K562 (cell line): ENCODE results near the gene LBR. TPM values are rescaled to one million over a fixed set of nuclear protein-coding genes. Genes with fewer than 3 reads are reported as not detected.

Experiments
- COPS2 ChIP-seq: fragments of 450-650 bp; conservative IDR thresholded peaks from 2 replicates; pipeline ENCODE4 v1.6.1; 2016; ENCODE audit warnings: mild to moderate bottlenecking, moderate library complexity
- CXXC5 ChIP-seq: fragments of 250-450 bp; sonication (Bioruptor Pico); IDR thresholded peaks from 2 replicates; pipeline ENCODE4 v1.8.0; 2022; ENCODE audit warnings: inconsistent platforms, mild to moderate bottlenecking, moderate library complexity
- DMBX1 ChIP-seq: fragments of 250-450 bp; sonication (Bioruptor Pico); IDR thresholded peaks from 2 replicates; pipeline ENCODE4 v1.8.0; 2022; ENCODE audit warnings: inconsistent platforms, mild to moderate bottlenecking, moderate library complexity, borderline replicate concordance
- ILK ChIP-seq: fragments of 450-650 bp; IDR thresholded peaks from 2 replicates; pipeline ENCODE4 v1.6.1; 2016; ENCODE audit warnings: missing genetic modification characterization, low read depth, mild to moderate bottlenecking, missing compliant biosample characterization, moderate library complexity, borderline replicate concordance
- MLX ChIP-seq, 2 experiments: fragments of 450-650 bp in 1 of 2; sonication (generic) in 1 of 2; formaldehyde crosslinking; conservative IDR thresholded peaks; 2 replicates each; pipeline versions ENCODE4 v1.4.0 to v1.8.1; 2020 to 2022; ENCODE audit warnings: mild to moderate bottlenecking in 1 of 2, missing genetic modification reagents in 1 of 2
- NONO ChIP-seq, 2 experiments: fragments of 200-400 bp in 1 of 2; fragments of 450-650 bp in 1 of 2; formaldehyde crosslinking in 1 of 2; IDR thresholded peaks; 2 replicates each; pipeline ENCODE4 v1.6.1; 2017; ENCODE audit warnings: low read depth in 2 of 2, mild to moderate bottlenecking in 2 of 2, moderate library complexity in 2 of 2, low read length in 1 of 2
- NR0B1 ChIP-seq: fragments of 450-650 bp; IDR thresholded peaks from one replicate; pipeline ENCODE4 v1.6.1; 2018; ENCODE audit warnings: mild to moderate bottlenecking, moderate library complexity; ENCODE audit not compliant: partially characterized antibody
- NUFIP1 ChIP-seq: fragments of 450-650 bp; IDR thresholded peaks from 2 replicates; pipeline ENCODE4 v1.6.1; 2018; ENCODE audit not compliant: partially characterized antibody
- SREBF1 ChIP-seq: fragments of 150-350 bp; IDR thresholded peaks from 2 replicates; pipeline ENCODE4 v1.6.1; 2014; ENCODE audit warnings: antibody characterized with exemption, low read depth, low read length, borderline replicate concordance
- TRIM24 ChIP-seq, 2 experiments: fragments of 450-650 bp; IDR thresholded peaks; 2 replicates each; pipeline ENCODE4 v1.6.1; 2016
- UBTF ChIP-seq, 2 experiments: IDR thresholded peaks; 2 replicates each; pipeline ENCODE4 v1.6.1; 2012; ENCODE audit warnings: improper control_type of control experiment in 2 of 2, low read depth in 2 of 2, low read length in 2 of 2, borderline replicate concordance in 1 of 2
- ZBTB8A ChIP-seq: fragments of 450-650 bp; IDR thresholded peaks from 2 replicates; pipeline ENCODE4 v1.6.1; 2018; ENCODE audit warnings: mild to moderate bottlenecking, moderate library complexity; ENCODE audit not compliant: partially characterized antibody
- ZC3H4 ChIP-seq: sonication (generic); formaldehyde crosslinking; IDR thresholded peaks from 2 replicates; pipeline ENCODE4 v1.9.0; 2021; ENCODE audit warnings: missing genetic modification reagents, borderline replicate concordance
- ZNF174 ChIP-seq: fragments of 250-450 bp; sonication (Bioruptor Pico); IDR thresholded peaks from 2 replicates; pipeline ENCODE4 v1.4.0; 2020; ENCODE audit warnings: mild to moderate bottlenecking
- ZNF23 ChIP-seq: fragments of 250-450 bp; sonication (Bioruptor Pico); IDR thresholded peaks from 2 replicates; pipeline ENCODE4 v1.4.0; 2020; ENCODE audit warnings: mild to moderate bottlenecking
- ZNF3 ChIP-seq: fragments of 250-450 bp; sonication (Bioruptor Pico); IDR thresholded peaks from 2 replicates; pipeline ENCODE4 v1.5.0; 2021; ENCODE audit warnings: mild to moderate bottlenecking, moderate library complexity
- ZNF561 ChIP-seq: fragments of 450-650 bp; formaldehyde crosslinking; conservative IDR thresholded peaks from 2 replicates; pipeline ENCODE4 v1.4.0; 2020; ENCODE audit warnings: mild to moderate bottlenecking, moderate library complexity
- ZNF592 ChIP-seq: fragments of 450-650 bp; IDR thresholded peaks from 2 replicates; pipeline ENCODE4 v1.6.1; 2017; ENCODE audit warnings: antibody characterized with exemption, mild to moderate bottlenecking
- polyA plus RNA-seq, 8 experiments: library from polyadenylated mRNA; depleted of rRNA in 4 of 8; stranded (reverse) in 5 of 8; unstranded in 3 of 8; fragments of >200 nt; fragmentation: Nextera tagmentation in 2 of 8; fragmentation: Illumina TruSeq in 1 of 8; extraction: Ambion mirVana in 2 of 8; extraction: Trizol in 1 of 8; gene quantifications; 2 replicates each; pipeline versions ENCODE4 v1.2.1 to v1.2.3, GENCODE V29; 2011 to 2014; ENCODE audit warnings: inconsistent platforms in 1 of 8, missing spikeins in 1 of 8
- total RNA-seq, 7 experiments: library from RNA; depleted of rRNA in 6 of 7; stranded (reverse); fragments of >200 nt in 6 of 7; fragmentation: Illumina TruSeq in 2 of 7; extraction: Trizol in 2 of 7; gene quantifications; 2 replicates each; pipeline versions ENCODE4 v1.2.1 to v1.2.3, GENCODE V29; 2011 to 2021; ENCODE audit warnings: low replicate concordance in 1 of 7

LBR gene
- total and polyA plus RNA-seq, 9 of the 15 experiments (the other 6 are each of a cell fraction or from before 2014, with no cell fraction given): 102 to 229 (median 197) TPM

GRCh38 chr1:225428068-225428880 lies 436 bp upstream of the LBR start (continued):
- TF ChIP-seq ZC3H4 (CRISPR knock-in tag): 0 out of 2 replicates have a peak, but pooled peaks have one; percentile 6
- TF ChIP-seq SREBF1: 0 out of 2 replicates have a peak, but pooled peaks have one; percentile 72
- no peak for TF ChIP-seq ZNF174 (CRISPR knock-in tag)
- TF ChIP-seq ZNF592: peak; percentile 75; the same call in 1 of the 2 replicates
- TF ChIP-seq ILK (tag): no peak
- no peak for TF ChIP-seq COPS2
- no peak for TF ChIP-seq ZNF3
- TF ChIP-seq ZNF23 (CRISPR knock-in tag): no peak
- TF ChIP-seq NUFIP1: no peak
- no peak for TF ChIP-seq ZNF561 (CRISPR knock-in tag)
- TF ChIP-seq TRIM24 (IDR thresholded peaks at IDR 0.05): peak; percentile 40 to 47; a peak in 2 of 4 replicates
- peak; percentile 27; the same call in 1 of the 2 replicates for TF ChIP-seq DMBX1 (CRISPR knock-in tag)
- peak in 1 of 2 experiments; percentile 76; a peak in 2 of 4 replicates for TF ChIP-seq UBTF (IDR thresholded peaks at IDR 0.05; ENCODE audit: borderline replicate concordance in 1 of 2, low read depth in 2 of 2, low read length in 2 of 2)
- TF ChIP-seq ZBTB8A: no peak
- TF ChIP-seq MLX (CRISPR knock-in tag; conservative IDR thresholded peaks at IDR 0.05): no peak
- TF ChIP-seq CXXC5: peak; percentile 99
- no peak; a peak in 2 of 4 replicates for TF ChIP-seq NONO (IDR thresholded peaks at IDR 0.05; ENCODE audit: low read depth in 2 of 2, low read length in 1 of 2)
- no peak for TF ChIP-seq NR0B1
